Measurements from ENCODE around the gene GIMAP4.
"Not testable (repeated sequence)": the region's sequence is repeated elsewhere in the genome, so short reads cannot be mapped to it uniquely, and the experiment has no call there.

The GIMAP4 gene

GRCh38 chr7:150570556-150571465 is 3.6 kb downstream of the GIMAP4 start:
- TF ChIP-seq, protein P1, sequence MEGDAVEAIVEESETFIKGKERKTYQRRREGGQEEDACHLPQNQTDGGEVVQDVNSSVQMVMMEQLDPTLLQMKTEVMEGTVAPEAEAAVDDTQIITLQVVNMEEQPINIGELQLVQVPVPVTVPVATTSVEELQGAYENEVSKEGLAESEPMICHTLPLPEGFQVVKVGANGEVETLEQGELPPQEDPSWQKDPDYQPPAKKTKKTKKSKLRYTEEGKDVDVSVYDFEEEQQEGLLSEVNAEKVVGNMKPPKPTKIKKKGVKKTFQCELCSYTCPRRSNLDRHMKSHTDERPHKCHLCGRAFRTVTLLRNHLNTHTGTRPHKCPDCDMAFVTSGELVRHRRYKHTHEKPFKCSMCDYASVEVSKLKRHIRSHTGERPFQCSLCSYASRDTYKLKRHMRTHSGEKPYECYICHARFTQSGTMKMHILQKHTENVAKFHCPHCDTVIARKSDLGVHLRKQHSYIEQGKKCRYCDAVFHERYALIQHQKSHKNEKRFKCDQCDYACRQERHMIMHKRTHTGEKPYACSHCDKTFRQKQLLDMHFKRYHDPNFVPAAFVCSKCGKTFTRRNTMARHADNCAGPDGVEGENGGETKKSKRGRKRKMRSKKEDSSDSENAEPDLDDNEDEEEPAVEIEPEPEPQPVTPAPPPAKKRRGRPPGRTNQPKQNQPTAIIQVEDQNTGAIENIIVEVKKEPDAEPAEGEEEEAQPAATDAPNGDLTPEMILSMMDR (conservative IDR thresholded peaks at IDR 0.05; ENCODE audit: low read depth) = no peak
- H3K27ac ChIP-seq = no peak overlapping the region
- ChIA-PET POLR2A (ENCODE audit: low non-redundant PET) (interaction anchor here (0.7 kb wide), 1 partner anchor 1438 kb away, joined by 3 read pairs; no protein-coding TSS in a partner anchor), CTCF (interaction anchor here (0.6 kb wide), 1 partner anchor 53 kb away, joined by 5 read pairs; no protein-coding TSS in a partner anchor)
- no peak for DNase-seq (ENCODE audit: low spot score)

DNA sequence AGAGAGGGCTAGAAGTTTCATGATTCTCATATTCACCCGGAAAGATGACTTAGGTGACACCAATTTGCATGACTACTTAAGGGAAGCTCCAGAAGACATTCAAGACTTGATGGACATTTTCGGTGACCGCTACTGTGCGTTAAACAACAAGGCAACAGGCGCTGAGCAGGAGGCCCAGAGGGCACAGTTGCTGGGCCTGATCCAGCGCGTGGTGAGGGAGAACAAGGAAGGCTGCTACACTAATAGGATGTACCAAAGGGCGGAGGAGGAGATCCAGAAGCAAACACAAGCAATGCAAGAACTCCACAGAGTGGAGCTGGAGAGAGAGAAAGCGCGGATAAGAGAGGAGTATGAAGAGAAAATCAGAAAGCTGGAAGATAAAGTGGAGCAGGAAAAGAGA is 5.3 kb downstream of the GIMAP4 start:
- no peak for DNase-seq (ENCODE audit: low spot score)
- ChIA-PET POLR2A (ENCODE audit: low non-redundant PET) (no interaction called here), CTCF (no interaction called here)
- no peak overlapping the region for H3K27ac ChIP-seq
- TF ChIP-seq, protein P1 (conservative IDR thresholded peaks at IDR 0.05; ENCODE audit: low read depth) = no peak

- H3K27ac ChIP-seq; CTCF ChIA-PET; DNase-seq (ENCODE audit: low spot score); POLR2A ChIA-PET (ENCODE audit: low non-redundant PET): not testable (repeated sequence)
Observed at GRCh38 chr7:150579979-150580637, 12.9 kb downstream of the GIMAP4 start.

DNA sequence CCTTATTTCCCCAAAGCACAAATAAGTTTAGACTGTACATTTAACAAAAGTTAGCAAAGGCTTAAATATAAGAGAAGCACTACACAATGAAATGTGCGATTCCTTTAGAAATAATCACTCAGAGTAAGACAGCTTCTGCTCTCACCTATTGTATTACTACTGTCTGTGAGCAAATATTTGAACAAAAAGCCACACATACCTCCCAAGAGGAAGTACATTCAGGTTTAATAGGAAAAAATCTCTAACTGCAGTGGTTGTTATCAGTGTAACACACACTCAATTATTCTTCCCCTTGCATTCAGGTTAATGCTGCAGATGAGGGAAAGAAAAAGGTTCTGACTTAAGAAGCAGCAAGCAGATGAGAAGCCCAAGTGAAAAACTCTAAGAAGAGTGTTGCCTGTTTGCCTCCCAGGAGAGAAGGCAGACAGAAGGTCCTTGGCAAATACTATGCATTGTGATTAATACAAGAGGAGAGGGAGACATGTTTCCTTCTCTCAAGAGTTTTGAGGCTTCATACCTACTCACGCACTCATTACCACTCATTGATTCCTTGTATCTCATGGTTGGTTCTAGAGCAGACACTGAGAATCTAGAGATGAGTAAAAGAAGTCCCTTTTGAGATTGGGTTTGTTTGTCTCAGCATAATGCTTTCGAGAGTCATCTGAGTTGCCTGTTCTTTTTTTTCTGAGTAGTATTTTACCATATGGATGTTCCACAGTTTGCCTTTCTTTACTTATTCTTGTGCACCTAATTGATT is 13.6 kb downstream of the GIMAP4 start:
- TF ChIP-seq, protein P1 (conservative IDR thresholded peaks at IDR 0.05; ENCODE audit: low read depth) = no peak
- no peak overlapping the region for H3K27ac ChIP-seq
- CTCF ChIA-PET = no interaction called here
- POLR2A ChIA-PET (ENCODE audit: low non-redundant PET) = no interaction called here
- no peak for DNase-seq (ENCODE audit: low spot score)

GRCh38 chr7:150585199-150585598 is 18.0 kb downstream of the GIMAP4 start:
- ChIA-PET CTCF (no interaction called here), POLR2A (ENCODE audit: low non-redundant PET) (no interaction called here)
- no peak for DNase-seq (ENCODE audit: low spot score)
- no peak overlapping the region for H3K27ac ChIP-seq
- TF ChIP-seq, protein P1 (conservative IDR thresholded peaks at IDR 0.05; ENCODE audit: low read depth) = no peak

DNA sequence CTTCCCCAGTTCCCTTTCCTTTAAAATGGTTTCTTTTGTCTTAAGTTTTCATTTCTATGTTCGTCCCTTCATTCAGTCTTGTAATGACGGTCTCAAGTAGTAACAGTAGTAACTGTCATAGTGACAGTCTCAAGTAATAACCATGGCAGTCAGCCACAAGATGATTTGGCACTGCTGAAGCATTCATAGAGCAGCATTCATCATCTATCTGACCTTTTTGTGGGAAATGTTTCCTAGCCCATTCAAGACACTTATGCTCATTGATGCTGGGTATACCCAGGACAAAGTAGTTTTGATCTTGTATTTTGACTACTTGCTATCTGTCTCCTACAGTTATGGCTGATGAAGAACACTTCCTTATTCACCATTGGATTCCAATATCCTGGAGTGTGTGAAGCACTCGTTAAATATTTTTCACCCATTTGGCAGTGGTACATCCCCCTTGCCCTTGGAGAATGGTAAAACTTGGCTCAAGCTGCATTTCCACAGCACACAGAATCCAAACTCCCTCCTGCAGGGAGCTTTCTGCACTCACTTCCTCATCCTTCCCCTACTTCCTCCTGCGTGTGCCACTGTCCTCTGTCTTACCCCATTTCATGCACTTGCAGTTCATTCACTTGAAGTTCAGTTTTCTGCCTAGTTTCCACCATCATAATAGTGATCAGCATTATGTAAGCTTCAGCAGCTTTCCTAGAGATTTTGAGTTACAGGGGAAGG is 19.0 kb downstream of the GIMAP4 start:
- ChIA-PET CTCF (no interaction called here), POLR2A (ENCODE audit: low non-redundant PET) (no interaction called here)
- no peak overlapping the region for H3K27ac ChIP-seq
- DNase-seq (ENCODE audit: low spot score) = no peak
- TF ChIP-seq, protein P1 (conservative IDR thresholded peaks at IDR 0.05; ENCODE audit: low read depth) = no peak

Data from RWPE1 (cell line).